Nephron (organoid): ENCODE measurements around the gene MARK1.
A peak's percentile ranks its signal among the peaks of the same experiment; 100 is the strongest.

ENCODE experiments used
- H3K27ac Mint-ChIP-seq, 3 experiments: 2 replicates each; pipeline ENCODE4 v1.8.0; 2020; ENCODE audit warnings: mixed read lengths in 3 of 3, mild to moderate bottlenecking in 2 of 3, moderate library complexity in 1 of 3
- H3K27me3 Mint-ChIP-seq: 2 replicates; pipeline ENCODE4 v1.8.0; 2021; ENCODE audit warnings: low read depth, mild to moderate bottlenecking, moderate library complexity, mixed read lengths
- H3K36me3 Mint-ChIP-seq: 2 replicates; pipeline ENCODE4 v1.8.0; 2020; ENCODE audit warnings: low read depth, mixed read lengths
- H3K4me1 Mint-ChIP-seq: 2 replicates; pipeline ENCODE4 v1.8.0; 2020; ENCODE audit warnings: mixed read lengths
- H3K4me3 Mint-ChIP-seq, 3 experiments: 2 replicates each; pipeline ENCODE4 v1.8.0; 2020; ENCODE audit warnings: mild to moderate bottlenecking in 3 of 3, mixed read lengths in 3 of 3, moderate library complexity in 2 of 3
- H3K9me3 Mint-ChIP-seq: 2 replicates; pipeline ENCODE4 v1.8.0; 2020; ENCODE audit warnings: mixed read lengths
- TF ChIP-seq, protein P1 (sequence below), 3 experiments: fragments of 200-600 bp; sonication (generic); IDR thresholded peaks; one replicate each; pipeline ENCODE4 v1.5.0; 2021; ENCODE audit warnings: antibody characterized with exemption in 3 of 3; ENCODE audit not compliant: unreplicated experiment in 3 of 3

MARK1 gene

DNA sequence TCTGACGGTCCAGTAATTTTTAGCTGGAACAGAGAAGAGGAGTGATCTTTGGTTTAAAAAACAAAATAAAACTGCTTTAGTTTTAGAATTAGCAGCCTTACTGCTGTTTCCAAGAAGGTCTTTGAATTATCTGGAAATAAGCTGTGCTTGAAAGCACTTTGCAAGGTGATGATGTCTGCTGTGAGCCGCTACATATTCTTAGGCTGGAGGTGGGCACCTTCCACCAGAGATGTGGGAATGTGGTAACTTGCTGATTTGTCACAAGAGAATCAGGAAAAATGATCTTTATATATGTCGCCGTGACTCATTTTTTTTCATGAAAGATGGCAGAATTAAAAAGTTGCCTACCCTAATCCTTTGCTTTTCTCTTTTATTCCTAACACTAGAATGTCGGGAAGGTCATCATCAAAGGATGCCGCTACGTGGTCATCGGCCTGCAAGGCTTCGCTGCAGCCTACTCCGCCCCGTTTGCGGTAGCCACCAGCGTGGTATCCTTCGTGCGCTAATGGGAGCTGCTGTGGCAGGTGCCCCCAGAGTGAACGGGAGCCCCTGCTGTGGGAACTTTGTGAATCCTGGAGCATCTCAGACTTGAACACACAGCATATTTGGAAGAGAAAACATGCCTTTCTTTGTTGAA lies 168.4 kb downstream of the MARK1 start:
- Mint-ChIP-seq H3K27ac (no peak overlapping the region), H3K27me3 (peaks cover 27% of the 10 kb centered on the region), H3K9me3 (no peaks in the 10 kb centered on the region), H3K36me3 (no peaks in the 10 kb centered on the region), H3K4me1 (peaks cover 7% of the 10 kb centered on the region), H3K4me3 (no peak overlapping the region)
- TF ChIP-seq, protein P1, sequence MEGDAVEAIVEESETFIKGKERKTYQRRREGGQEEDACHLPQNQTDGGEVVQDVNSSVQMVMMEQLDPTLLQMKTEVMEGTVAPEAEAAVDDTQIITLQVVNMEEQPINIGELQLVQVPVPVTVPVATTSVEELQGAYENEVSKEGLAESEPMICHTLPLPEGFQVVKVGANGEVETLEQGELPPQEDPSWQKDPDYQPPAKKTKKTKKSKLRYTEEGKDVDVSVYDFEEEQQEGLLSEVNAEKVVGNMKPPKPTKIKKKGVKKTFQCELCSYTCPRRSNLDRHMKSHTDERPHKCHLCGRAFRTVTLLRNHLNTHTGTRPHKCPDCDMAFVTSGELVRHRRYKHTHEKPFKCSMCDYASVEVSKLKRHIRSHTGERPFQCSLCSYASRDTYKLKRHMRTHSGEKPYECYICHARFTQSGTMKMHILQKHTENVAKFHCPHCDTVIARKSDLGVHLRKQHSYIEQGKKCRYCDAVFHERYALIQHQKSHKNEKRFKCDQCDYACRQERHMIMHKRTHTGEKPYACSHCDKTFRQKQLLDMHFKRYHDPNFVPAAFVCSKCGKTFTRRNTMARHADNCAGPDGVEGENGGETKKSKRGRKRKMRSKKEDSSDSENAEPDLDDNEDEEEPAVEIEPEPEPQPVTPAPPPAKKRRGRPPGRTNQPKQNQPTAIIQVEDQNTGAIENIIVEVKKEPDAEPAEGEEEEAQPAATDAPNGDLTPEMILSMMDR (IDR thresholded peaks at IDR 0.05; ENCODE audit: unreplicated experiment in 3 of 3) = no peak

DNA sequence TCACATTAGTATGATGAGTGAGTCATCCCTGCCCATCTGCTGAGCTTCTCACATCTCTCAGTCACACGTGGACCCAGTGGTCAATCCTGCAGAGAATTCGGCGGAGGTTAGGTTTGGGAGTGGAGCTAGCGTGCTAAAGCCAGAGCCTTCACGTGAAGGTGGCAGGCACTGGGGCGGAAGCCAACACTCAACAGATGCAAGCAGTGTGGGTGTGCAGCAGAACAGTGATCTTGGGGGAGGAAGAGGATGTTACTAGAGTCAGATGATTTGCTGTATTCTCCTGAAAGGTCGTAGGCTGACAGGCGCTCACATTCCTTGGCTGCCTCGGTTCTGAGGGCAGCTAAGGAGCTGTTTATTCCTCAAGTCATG lies 168.9 kb downstream of the MARK1 start:
- Mint-ChIP-seq H3K4me3 (no peak overlapping the region), H3K27ac (no peak overlapping the region), H3K36me3 (no peaks in the 10 kb centered on the region), H3K27me3 (peaks cover 22% of the 10 kb centered on the region), H3K9me3 (no peaks in the 10 kb centered on the region), H3K4me1 (peaks cover 7% of the 10 kb centered on the region)
- TF ChIP-seq, protein P1 (IDR thresholded peaks at IDR 0.05; ENCODE audit: unreplicated experiment in 3 of 3) = no peak

DNA sequence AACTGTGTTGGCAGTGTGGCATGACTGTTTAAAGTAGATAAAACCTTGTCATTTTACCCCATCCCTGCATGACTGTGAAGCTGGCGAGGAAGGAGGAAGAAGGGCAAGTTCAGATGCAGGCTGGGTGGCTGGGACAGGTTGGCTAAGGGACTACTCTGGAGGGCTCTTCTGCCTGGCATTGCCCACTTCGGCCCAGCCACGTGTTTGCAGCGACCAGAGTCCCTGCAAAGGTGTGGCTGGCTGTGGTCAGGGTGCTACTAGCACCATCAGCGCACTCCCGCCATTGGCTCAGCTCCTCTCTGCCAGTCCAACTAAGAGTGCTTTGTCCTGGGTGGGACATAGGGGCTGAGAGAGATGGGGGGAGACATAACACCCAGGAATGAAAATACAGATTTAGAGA lies 169.4 kb downstream of the MARK1 start:
- H3K27me3 Mint-ChIP-seq = peaks cover 17% of the 10 kb centered on the region
- no peaks in the 10 kb centered on the region for H3K9me3 Mint-ChIP-seq
- no peak overlapping the region for H3K27ac Mint-ChIP-seq
- no peaks in the 10 kb centered on the region for H3K36me3 Mint-ChIP-seq
- no peak overlapping the region for H3K4me3 Mint-ChIP-seq
- TF ChIP-seq, protein P1 (IDR thresholded peaks at IDR 0.05; ENCODE audit: unreplicated experiment in 3 of 3) = no peak
- H3K4me1 Mint-ChIP-seq = peaks cover 7% of the 10 kb centered on the region

DNA sequence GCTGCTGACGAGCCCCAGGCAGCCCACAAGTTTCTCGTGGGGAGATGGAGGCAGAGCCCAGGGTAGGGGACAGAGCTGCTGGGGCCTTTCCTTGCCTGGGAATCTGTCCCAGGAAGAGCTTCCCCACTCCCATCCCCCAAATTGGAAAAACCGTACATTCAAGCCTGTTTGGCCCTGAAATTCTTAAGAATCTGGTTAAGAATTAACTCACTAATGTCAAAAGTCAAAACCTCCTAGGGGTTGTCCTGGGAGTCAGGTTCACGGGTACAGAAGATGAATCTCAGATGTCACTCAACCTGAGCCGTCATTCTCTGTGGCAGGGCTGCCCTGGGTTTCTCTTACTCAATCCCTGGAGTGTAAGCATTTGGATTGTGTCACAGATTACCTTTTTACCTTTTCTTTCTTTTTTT lies 170.7 kb downstream of the MARK1 start:
- peak overlapping the region in 1 of 3 experiments; percentile 42 for H3K27ac Mint-ChIP-seq
- H3K4me1 Mint-ChIP-seq = peaks cover 7% of the 10 kb centered on the region
- no peaks in the 10 kb centered on the region for H3K36me3 Mint-ChIP-seq
- H3K9me3 Mint-ChIP-seq = no peaks in the 10 kb centered on the region
- TF ChIP-seq, protein P1 (IDR thresholded peaks at IDR 0.05; ENCODE audit: unreplicated experiment in 3 of 3) = no peak
- no peak overlapping the region for H3K4me3 Mint-ChIP-seq
- peaks cover 7% of the 10 kb centered on the region for H3K27me3 Mint-ChIP-seq

DNA sequence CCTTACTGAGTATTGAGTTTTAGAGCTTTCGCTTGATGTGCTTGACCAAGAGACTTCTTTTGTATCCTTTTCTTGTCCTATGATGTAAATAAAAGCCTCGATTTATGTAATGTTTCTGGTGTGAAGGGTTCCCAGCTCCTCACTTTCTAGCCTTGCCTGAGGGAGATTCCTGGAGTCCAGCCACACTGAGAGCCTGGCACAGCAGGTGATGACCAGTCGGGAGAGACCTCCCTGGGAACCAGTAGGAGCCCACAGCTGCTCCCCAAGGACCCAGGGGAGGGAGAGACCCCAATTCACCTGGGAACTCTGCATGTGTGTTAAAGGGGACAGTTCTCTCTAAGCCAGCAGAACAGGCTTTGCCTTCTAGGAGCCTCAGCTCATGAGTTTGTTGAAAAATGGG lies 171.1 kb downstream of the MARK1 start:
- Mint-ChIP-seq H3K27ac (peak overlapping the region in 1 of 3 experiments; percentile 42), H3K9me3 (no peaks in the 10 kb centered on the region), H3K27me3 (peaks cover 6% of the 10 kb centered on the region), H3K4me1 (peaks cover 7% of the 10 kb centered on the region), H3K4me3 (no peak overlapping the region), H3K36me3 (no peaks in the 10 kb centered on the region)
- TF ChIP-seq, protein P1 (IDR thresholded peaks at IDR 0.05; ENCODE audit: unreplicated experiment in 3 of 3) = no peak

DNA sequence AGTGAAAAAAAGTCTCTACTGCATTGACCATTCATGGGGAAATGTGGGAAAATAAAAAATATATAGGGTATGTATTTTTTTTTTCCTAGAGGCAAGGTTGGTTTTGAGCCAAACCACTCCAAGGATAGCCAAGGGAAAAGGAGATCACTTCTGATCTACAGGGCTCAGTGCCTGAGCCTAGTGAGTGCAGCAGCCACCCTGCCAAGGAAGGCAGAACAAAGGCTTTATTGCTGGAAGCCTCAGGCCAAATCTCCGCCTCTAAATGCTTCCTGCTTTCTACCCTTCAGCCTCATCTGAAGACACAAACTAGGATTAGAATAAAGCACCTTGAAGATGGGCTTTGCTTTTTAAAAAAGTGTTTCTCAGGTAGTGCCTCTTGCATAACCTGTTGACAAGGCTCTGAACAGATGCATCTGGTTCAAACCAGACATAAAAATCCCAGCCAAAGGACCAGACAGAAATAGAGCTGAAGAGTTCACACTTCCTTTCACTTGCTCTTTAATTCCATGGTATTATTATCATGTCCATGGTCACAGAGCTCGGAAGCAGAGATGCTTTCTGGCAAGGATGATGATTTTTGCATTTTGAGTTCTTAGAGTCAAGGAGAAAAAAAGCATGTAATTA lies 172.7 kb downstream of the MARK1 start:
- Mint-ChIP-seq H3K27ac (no peak overlapping the region), H3K36me3 (no peaks in the 10 kb centered on the region), H3K27me3 (peaks cover 9% of the 10 kb centered on the region), H3K9me3 (no peaks in the 10 kb centered on the region), H3K4me3 (no peak overlapping the region), H3K4me1 (peaks cover 7% of the 10 kb centered on the region)
- TF ChIP-seq, protein P1 (IDR thresholded peaks at IDR 0.05; ENCODE audit: unreplicated experiment in 3 of 3) = no peak
